Dendritic cell treated with granulocyte-macrophage colony-stimulating factor and Interleukin-4, amounts not matched to agents 40 ng/mL and 50 ng/mL, for 4 days (primary cell): ENCODE measurements around the gene TPBGL.

Experiments used
- H3K27ac Mint-ChIP-seq: one replicate; pipeline ENCODE4 v1.8.0; 2022; ENCODE audit warnings: mild to moderate bottlenecking, mixed read lengths
- H3K27me3 Mint-ChIP-seq: one replicate; pipeline ENCODE4 v1.8.0; 2022; ENCODE audit warnings: mild to moderate bottlenecking, mixed read lengths
- H3K36me3 Mint-ChIP-seq: one replicate; pipeline ENCODE4 v1.8.0; 2022; ENCODE audit warnings: low read depth, mixed read lengths
- H3K4me1 Mint-ChIP-seq: one replicate; pipeline ENCODE4 v1.8.0; 2022; ENCODE audit warnings: low read depth, mixed read lengths
- H3K4me3 Mint-ChIP-seq: one replicate; pipeline ENCODE4 v1.8.0; 2022; ENCODE audit warnings: mild to moderate bottlenecking, moderate library complexity, mixed read lengths
- H3K9me3 Mint-ChIP-seq: one replicate; pipeline ENCODE4 v1.8.0; 2022; ENCODE audit warnings: mixed read lengths
- intact Hi-C: fragments of 100-400 bp; cut with micrococcal nuclease; formaldehyde crosslinking; loops from one replicate; pipeline ENCODE4 v1.15.0; 2022

The TPBGL gene

GRCh38 chr11:75230621-75231020 lies 10.0 kb upstream of the TPBGL start:
- no peak overlapping the region for H3K27ac Mint-ChIP-seq
- H3K27me3 Mint-ChIP-seq, result peaks cover 31% of the 10 kb centered on the region
- no peaks in the 10 kb centered on the region for H3K9me3 Mint-ChIP-seq
- H3K36me3 Mint-ChIP-seq, result no peaks in the 10 kb centered on the region
- intact Hi-C loops, result no loop called here
- H3K4me1 Mint-ChIP-seq, result no peaks in the 10 kb centered on the region
- H3K4me3 Mint-ChIP-seq, result no peak overlapping the region

- Mint-ChIP-seq H3K9me3 (no peaks in the 10 kb centered on the region), H3K27ac (no peak overlapping the region), H3K4me1 (no peaks in the 10 kb centered on the region), H3K27me3 (peaks cover 51% of the 10 kb centered on the region), H3K4me3 (no peak overlapping the region), H3K36me3 (no peaks in the 10 kb centered on the region)
- intact Hi-C loops, result loop anchor here (1.0 kb wide), 1 partner anchor 19 kb away; no protein-coding TSS in a partner anchor
Observed at GRCh38 chr11:75233754-75234172, 6.8 kb upstream of the TPBGL start.

GRCh38 chr11:75236062-75236461 lies 4.5 kb upstream of the TPBGL start:
- Mint-ChIP-seq H3K4me3 (no peak overlapping the region), H3K27ac (no peak overlapping the region), H3K4me1 (peaks cover 8% of the 10 kb centered on the region), H3K27me3 (peaks cover 59% of the 10 kb centered on the region), H3K9me3 (no peaks in the 10 kb centered on the region), H3K36me3 (no peaks in the 10 kb centered on the region)
- intact Hi-C loops, result no loop called here

- H3K4me1 Mint-ChIP-seq, result peaks cover 9% of the 10 kb centered on the region
- no peaks in the 10 kb centered on the region for H3K9me3 Mint-ChIP-seq
- H3K36me3 Mint-ChIP-seq, result no peaks in the 10 kb centered on the region
- intact Hi-C loops, result no loop called here
- H3K27me3 Mint-ChIP-seq, result peaks cover 56% of the 10 kb centered on the region
- H3K4me3 Mint-ChIP-seq, result no peak overlapping the region
- no peak overlapping the region for H3K27ac Mint-ChIP-seq
Observed at GRCh38 chr11:75237050-75237449, 3.5 kb upstream of the TPBGL start.

- Mint-ChIP-seq H3K27ac (no peak overlapping the region), H3K9me3 (no peaks in the 10 kb centered on the region), H3K27me3 (peaks cover 68% of the 10 kb centered on the region), H3K4me1 (peaks cover 15% of the 10 kb centered on the region), H3K4me3 (no peak overlapping the region), H3K36me3 (no peaks in the 10 kb centered on the region)
- intact Hi-C loops, result no loop called here
Observed at GRCh38 chr11:75238595-75239440, 1.8 kb upstream of the TPBGL start.

GRCh38 chr11:75239531-75240290 lies 863 bp upstream of the TPBGL start:
- no peaks in the 10 kb centered on the region for H3K36me3 Mint-ChIP-seq
- H3K4me1 Mint-ChIP-seq, result peaks cover 15% of the 10 kb centered on the region
- peaks cover 74% of the 10 kb centered on the region for H3K27me3 Mint-ChIP-seq
- intact Hi-C loops, result loop anchor here (2.0 to 5.0 kb wide), 2 partner anchors 32 to 95 kb away; no protein-coding TSS in a partner anchor
- peak overlapping the region; percentile 75 for H3K4me3 Mint-ChIP-seq
- no peaks in the 10 kb centered on the region for H3K9me3 Mint-ChIP-seq
- no peak overlapping the region for H3K27ac Mint-ChIP-seq

- Mint-ChIP-seq H3K36me3 (no peaks in the 10 kb centered on the region), H3K27me3 (peaks cover 79% of the 10 kb centered on the region), H3K27ac (no peak overlapping the region), H3K4me3 (peak overlapping the region; percentile 51), H3K9me3 (no peaks in the 10 kb centered on the region), H3K4me1 (peaks cover 15% of the 10 kb centered on the region)
- intact Hi-C loops, result loop anchor here (2.0 to 5.0 kb wide), 2 partner anchors 34 to 96 kb away; no protein-coding TSS in a partner anchor
Observed at GRCh38 chr11:75241036-75241905, 697 bp downstream of the TPBGL start.

- peak overlapping the region; percentile 44 for H3K27ac Mint-ChIP-seq
Observed at GRCh38 chr11:75241906-75242644, 1.5 kb downstream of the TPBGL start.

GRCh38 chr11:75242722-75243600 lies 2.4 kb downstream of the TPBGL start:
- intact Hi-C loops, result loop anchor here (5.0 kb wide), 1 partner anchor 36 kb away; no protein-coding TSS in a partner anchor
- Mint-ChIP-seq H3K9me3 (no peaks in the 10 kb centered on the region), H3K27ac (peak overlapping the region; percentile 44), H3K4me1 (peaks cover 15% of the 10 kb centered on the region), H3K36me3 (no peaks in the 10 kb centered on the region), H3K27me3 (peaks cover 79% of the 10 kb centered on the region), H3K4me3 (no peak overlapping the region)

More at GRCh38 chr11:75241906-75242644, 1.5 kb downstream of the TPBGL start:
- H3K36me3 Mint-ChIP-seq, result no peaks in the 10 kb centered on the region
- no peaks in the 10 kb centered on the region for H3K9me3 Mint-ChIP-seq
- intact Hi-C loops, result loop anchor here (2.0 to 5.0 kb wide), 2 partner anchors 35 to 97 kb away; no protein-coding TSS in a partner anchor
- peak overlapping the region; percentile 71 for H3K4me3 Mint-ChIP-seq
- peaks cover 78% of the 10 kb centered on the region for H3K27me3 Mint-ChIP-seq
- H3K4me1 Mint-ChIP-seq, result peaks cover 15% of the 10 kb centered on the region

GRCh38 chr11:75244052-75244814 lies 3.7 kb downstream of the TPBGL start:
- Mint-ChIP-seq H3K9me3 (no peaks in the 10 kb centered on the region), H3K36me3 (no peaks in the 10 kb centered on the region), H3K27ac (no peak overlapping the region), H3K4me3 (no peak overlapping the region), H3K4me1 (peaks cover 15% of the 10 kb centered on the region), H3K27me3 (peaks cover 69% of the 10 kb centered on the region)
- intact Hi-C loops, result loop anchor here (5.0 kb wide), 1 partner anchor 37 kb away; no protein-coding TSS in a partner anchor

GRCh38 chr11:75245356-75246005 lies 4.9 kb downstream of the TPBGL start:
- no peaks in the 10 kb centered on the region for H3K9me3 Mint-ChIP-seq
- peaks cover 8% of the 10 kb centered on the region for H3K4me1 Mint-ChIP-seq
- H3K36me3 Mint-ChIP-seq, result no peaks in the 10 kb centered on the region
- no peak overlapping the region for H3K4me3 Mint-ChIP-seq
- intact Hi-C loops, result no loop called here
- H3K27ac Mint-ChIP-seq, result no peak overlapping the region
- peaks cover 66% of the 10 kb centered on the region for H3K27me3 Mint-ChIP-seq
